Measurements from ENCODE around the gene BTG4. TPM values are rescaled to one million over a fixed set of nuclear protein-coding genes. Genes with fewer than 3 reads are reported as not detected.
A peak's percentile ranks its signal among the peaks of the same experiment; 100 is the strongest.

BTG4 gene
- polyA plus RNA-seq, 3 donors, result not detected

DNA sequence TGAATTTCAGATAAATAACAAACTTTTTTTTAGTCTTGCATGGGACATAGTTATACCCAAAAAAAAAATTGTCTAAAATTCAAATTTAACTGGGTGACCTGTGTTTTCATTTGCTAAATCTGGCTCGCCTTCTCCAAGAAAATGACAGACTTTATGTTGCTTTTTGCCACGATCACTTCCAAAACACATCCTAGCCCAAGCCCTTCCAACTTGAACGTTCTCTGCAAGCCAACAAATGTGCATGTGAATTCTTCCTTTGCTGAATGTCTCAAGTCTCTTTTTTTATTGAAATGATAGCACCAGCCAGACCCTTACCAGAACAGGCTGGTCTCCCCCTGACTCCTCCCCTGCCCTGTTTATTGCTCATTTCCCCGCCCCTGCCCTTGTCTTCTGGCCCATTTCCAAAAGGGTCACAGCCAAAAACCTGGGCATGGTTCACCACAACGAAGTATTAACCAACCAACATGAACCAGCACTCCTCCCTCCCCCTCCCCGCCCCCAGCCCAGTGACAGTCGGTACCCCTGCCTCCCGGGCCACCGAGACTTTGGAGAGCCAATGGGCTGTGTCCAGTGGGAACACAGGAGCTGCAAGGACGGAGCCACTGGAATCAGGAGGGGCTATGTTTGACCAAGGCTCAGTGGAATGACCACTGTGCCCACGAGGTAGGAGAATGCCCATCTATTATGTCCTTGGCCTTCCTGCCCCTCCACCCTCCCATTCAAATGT, 63.2 kb downstream of the BTG4 start:
- Histone ChIP-seq H3K4me3 (replicated peaks in 1 of 3; ENCODE audit: low read depth in 2 of 3, low read length in 3 of 3) (no peak overlapping the region), H3K4me1 (ENCODE audit: control insufficient read depth in 1 of 2, insufficient read depth in 2 of 2, low read length in 2 of 2) (peaks cover 4 to 11% of the 10 kb centered on the region in 2 donors), H3K79me2 (ENCODE audit: insufficient read depth, low read length) (no peaks in the 10 kb centered on the region), H3K27me3 (ENCODE audit: control insufficient read depth in 2 of 2, insufficient read depth in 2 of 2, low read length in 2 of 2) (no peaks in the 10 kb centered on the region), H3K9me3 (replicated peaks in 1 of 2; ENCODE audit: control insufficient read depth in 1 of 2, insufficient read depth in 1 of 2, low read length in 2 of 2) (no peaks in the 10 kb centered on the region), H3K9ac (ENCODE audit: insufficient read depth, low read length, poor library complexity, severe bottlenecking) (no peak overlapping the region), H3K27ac (ENCODE audit: low read depth in 1 of 2, low read length in 2 of 2) (no peak overlapping the region), H4K20me1 (ENCODE audit: insufficient read depth, low read length) (no peaks in the 10 kb centered on the region), H2AFZ (ENCODE audit: insufficient read depth, low read depth, low read length, poor library complexity, severe bottlenecking) (no peak overlapping the region), H3K4me2 (replicated peaks; ENCODE audit: extremely low read depth, low read length, poor library complexity, severe bottlenecking) (no peak overlapping the region), H3K36me3 (replicated peaks in 1 of 2; ENCODE audit: control insufficient read depth in 1 of 2, insufficient read depth in 2 of 2, low read length in 2 of 2) (no peaks in the 10 kb centered on the region)
- Mint-ChIP-seq H3K27me3 (ENCODE audit: low read depth in 3 of 3) (peaks cover 3 to 4% (median 3%) of the 10 kb centered on the region in 3 donors), H3K9me3 (peaks cover 0 to under 1% (median 0%) of the 10 kb centered on the region in 7 donors), H3K4me3 (no peak overlapping the region), H3K4me1 (peaks cover 14% of the 10 kb centered on the region), H3K36me3 (no peaks in the 10 kb centered on the region), H3K27ac (peak overlapping the region in 1 of 7 donors; percentile 2)
- no peak for DNase-seq
- intact Hi-C loops (cut with micrococcal nuclease), result loop anchor here (5.0 kb wide), 1 partner anchor 167 kb away; no protein-coding TSS in a partner anchor
- no peak for TF ChIP-seq CTCF (IDR thresholded peaks at IDR 0.05)
- 83% methylated on average over 9 of the region's 11 CpGs for WGBS (ENCODE audit: insufficient coverage)

- Mint-ChIP-seq H3K9me3 (peaks cover 0 to 1% (median 0%) of the 10 kb centered on the region in 7 donors), H3K4me1 (peaks cover 14% of the 10 kb centered on the region), H3K27ac (peak overlapping the region in 1 of 7 donors; percentile 42), H3K36me3 (no peaks in the 10 kb centered on the region), H3K4me3 (no peak overlapping the region), H3K27me3 (ENCODE audit: low read depth in 3 of 3) (peaks cover 3 to 4% (median 3%) of the 10 kb centered on the region in 3 donors)
- Histone ChIP-seq H3K4me1 (ENCODE audit: control insufficient read depth in 1 of 2, insufficient read depth in 2 of 2, low read length in 2 of 2) (peaks cover 4 to 11% of the 10 kb centered on the region in 2 donors), H2AFZ (ENCODE audit: insufficient read depth, low read depth, low read length, poor library complexity, severe bottlenecking) (no peak overlapping the region), H3K27ac (ENCODE audit: low read depth in 1 of 2, low read length in 2 of 2) (no peak overlapping the region), H3K79me2 (ENCODE audit: insufficient read depth, low read length) (no peaks in the 10 kb centered on the region), H4K20me1 (ENCODE audit: insufficient read depth, low read length) (no peaks in the 10 kb centered on the region), H3K36me3 (replicated peaks in 1 of 2; ENCODE audit: control insufficient read depth in 1 of 2, insufficient read depth in 2 of 2, low read length in 2 of 2) (no peaks in the 10 kb centered on the region), H3K27me3 (ENCODE audit: control insufficient read depth in 2 of 2, insufficient read depth in 2 of 2, low read length in 2 of 2) (no peaks in the 10 kb centered on the region), H3K9me3 (replicated peaks in 1 of 2; ENCODE audit: control insufficient read depth in 1 of 2, insufficient read depth in 1 of 2, low read length in 2 of 2) (no peaks in the 10 kb centered on the region), H3K4me2 (replicated peaks; ENCODE audit: extremely low read depth, low read length, poor library complexity, severe bottlenecking) (no peak overlapping the region), H3K9ac (ENCODE audit: insufficient read depth, low read length, poor library complexity, severe bottlenecking) (no peak overlapping the region), H3K4me3 (replicated peaks in 1 of 3; ENCODE audit: low read depth in 2 of 3, low read length in 3 of 3) (no peak overlapping the region)
- DNase-seq, result no peak
- intact Hi-C loops (cut with micrococcal nuclease), result loop anchor here (5.0 kb wide), 1 partner anchor 166 kb away; no protein-coding TSS in a partner anchor
- TF ChIP-seq CTCF (IDR thresholded peaks at IDR 0.05), result no peak
- WGBS (ENCODE audit: insufficient coverage), result 93% methylated on average over 8 of the region's 8 CpGs
Observed at GRCh38 chr11:111448414-111448813, 63.8 kb downstream of the BTG4 start.
